Measurements from ENCODE around the gene CYP1A2.
A peak's percentile ranks its signal among the peaks of the same experiment; 100 is the strongest.

DNA sequence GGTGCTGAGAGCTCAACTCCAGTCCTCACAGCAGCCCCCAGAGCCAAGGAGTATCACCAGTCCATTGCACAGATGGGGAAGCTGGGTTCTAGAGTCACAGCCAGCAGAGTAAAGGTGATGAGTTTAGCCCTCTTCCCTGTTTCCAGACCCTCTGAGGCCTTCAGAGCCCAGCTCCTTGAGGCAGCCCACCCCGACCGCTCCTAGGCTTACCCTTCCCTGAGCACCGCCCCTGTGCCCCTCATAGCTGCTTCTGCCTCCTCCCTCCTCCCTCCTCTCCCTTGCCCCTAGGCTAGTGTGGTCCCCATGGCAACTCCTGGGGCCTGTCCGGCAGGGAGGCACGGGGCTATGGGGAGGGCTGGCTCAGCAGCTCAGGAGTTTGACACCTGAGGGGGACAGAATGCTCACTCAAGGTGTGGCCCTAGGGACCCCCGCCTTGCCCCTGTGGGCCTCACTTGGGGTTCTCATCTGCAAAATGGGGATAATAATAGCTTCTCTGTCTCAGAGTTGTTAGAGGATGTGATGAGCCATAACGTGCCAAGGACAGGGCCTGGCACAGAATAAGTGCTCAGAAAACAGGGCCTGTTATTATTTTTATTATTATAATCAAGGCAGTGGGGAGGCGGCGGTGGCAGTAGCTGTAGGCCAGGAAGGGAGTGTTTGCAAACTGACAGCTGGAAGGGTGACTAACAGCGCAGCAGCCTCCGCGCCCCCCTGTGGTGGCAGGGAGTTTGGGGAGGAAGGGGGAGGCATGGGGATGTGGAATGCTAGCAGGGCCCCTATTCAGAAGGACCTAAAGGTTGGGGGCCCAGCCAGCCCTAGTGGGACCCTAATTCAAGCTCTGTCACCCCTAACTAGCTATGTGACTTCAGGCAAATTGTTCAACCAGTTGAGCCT lies 44.7 kb downstream of the CYP1A2 start:
- TF ChIP-seq CTCF (IDR thresholded peaks at IDR 0.05; ENCODE audit: low read length) (peak; percentile 70), EZH2 (IDR thresholded peaks at IDR 0.05; ENCODE audit: borderline replicate concordance, low read length) (no peak)

All from OCI-LY1 (cell line).